ENCODE measurements around the gene CABP4. TPM values are rescaled to one million over a fixed set of nuclear protein-coding genes. Genes with fewer than 3 reads are reported as not detected.
A peak's percentile ranks its signal among the peaks of the same experiment; 100 is the strongest.

CABP4 gene
- total and polyA plus RNA-seq, 2 donors (not counting 1 experiment from before 2014, with no cell fraction given) = 3.2 to 5.2 TPM

DNA sequence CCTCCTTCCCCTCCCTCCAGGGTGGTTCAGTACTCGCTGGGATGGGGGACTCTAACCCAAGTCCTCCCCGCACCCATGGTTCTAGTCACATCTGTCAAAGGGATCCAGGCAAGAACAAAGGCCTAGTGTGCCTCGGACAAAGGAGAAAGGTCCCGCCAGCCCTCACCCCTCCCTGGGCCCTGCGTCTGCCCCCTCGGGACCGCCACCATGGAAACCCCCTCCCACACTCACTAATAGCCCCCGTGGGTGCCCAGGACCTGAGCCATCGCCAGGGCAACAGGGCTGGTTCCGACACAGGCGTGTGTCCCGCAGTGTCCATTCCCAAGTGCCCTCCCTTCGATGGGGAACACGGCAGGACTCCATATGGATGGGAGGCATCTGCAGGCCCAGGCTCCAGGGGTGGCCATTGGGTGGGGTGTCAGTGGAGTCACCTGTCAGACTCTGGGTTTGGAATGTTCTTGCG, 44.8 kb upstream of the CABP4 start:
- Histone ChIP-seq H3K27me3 (replicated peaks in 1 of 4; ENCODE audit: control extremely low read depth in 1 of 4, control insufficient read depth in 3 of 4, insufficient read depth in 4 of 4, low read length in 3 of 4) (no peaks in the 10 kb centered on the region), H3K27ac (ENCODE audit: low read length in 2 of 2) (peak overlapping the region; percentile 83 to 88), H3K9me3 (ENCODE audit: control extremely low read depth in 1 of 3, control insufficient read depth in 2 of 3, insufficient read depth in 1 of 3, low read length in 2 of 3) (peaks cover 0 to 2% (median 0%) of the 10 kb centered on the region in 3 donors), H3K4me3 (ENCODE audit: control extremely low read depth in 1 of 5, extremely low read depth in 1 of 5, insufficient read depth in 1 of 5, low read depth in 2 of 5, low read length in 4 of 5) (peak overlapping the region in 4 of 5 experiments; percentile 40 to 80 (median 56)), H4K20me1 (ENCODE audit: control insufficient read depth, insufficient read depth, low read length, poor library complexity, severe bottlenecking) (peaks cover 31% of the 10 kb centered on the region), H3K4me1 (ENCODE audit: control insufficient read depth in 2 of 2, insufficient read depth in 2 of 2, low read length in 2 of 2) (peaks cover 91 to 98% of the 10 kb centered on the region in 2 donors), H3K36me3 (replicated peaks in 1 of 2; ENCODE audit: control extremely low read depth in 1 of 2, control insufficient read depth in 1 of 2, extremely low read depth in 1 of 2, insufficient read depth in 2 of 2, low read length in 1 of 2) (peaks cover 0 to 42% of the 10 kb centered on the region in 2 experiments), H2AFZ (ENCODE audit: insufficient read depth, low read depth, low read length, poor library complexity, severe bottlenecking) (no peak overlapping the region), H3K4me2 (replicated peaks; ENCODE audit: low read depth, low read length, poor library complexity, severe bottlenecking) (peak overlapping the region; percentile 89), H3K9ac (ENCODE audit: low read length) (peak overlapping the region; percentile 73), H3K79me2 (ENCODE audit: control insufficient read depth, insufficient read depth, low read length) (peaks cover 50% of the 10 kb centered on the region)
- Mint-ChIP-seq H3K4me1 (peaks cover 86% of the 10 kb centered on the region), H3K27me3 (no peaks in the 10 kb centered on the region), H3K27ac (peak overlapping the region; percentile 100), H3K4me3 (peak overlapping the region; percentile 91), H3K9me3 (ENCODE audit: insufficient read depth) (no peaks in the 10 kb centered on the region)
- DNase-seq (no peak), ATAC-seq (ENCODE audit: low read depth) (no peak)
- 53% methylated on average over 4 of the region's 15 CpGs for WGBS (ENCODE audit: insufficient coverage)
- no peak for TF ChIP-seq CTCF (IDR thresholded peaks at IDR 0.05)
- intact Hi-C loops (cut with micrococcal nuclease) = no loop called here
- ChIA-PET CTCF (no interaction called here), POLR2A (interaction anchor here (1.3 to 4.8 kb wide), 5 partner anchors 7 to 55 kb away, joined by 4 to 79 read pairs (median 71); partner anchors contain the start of genes PPP1CA, PTPRCAP and TBC1D10C)

DNA sequence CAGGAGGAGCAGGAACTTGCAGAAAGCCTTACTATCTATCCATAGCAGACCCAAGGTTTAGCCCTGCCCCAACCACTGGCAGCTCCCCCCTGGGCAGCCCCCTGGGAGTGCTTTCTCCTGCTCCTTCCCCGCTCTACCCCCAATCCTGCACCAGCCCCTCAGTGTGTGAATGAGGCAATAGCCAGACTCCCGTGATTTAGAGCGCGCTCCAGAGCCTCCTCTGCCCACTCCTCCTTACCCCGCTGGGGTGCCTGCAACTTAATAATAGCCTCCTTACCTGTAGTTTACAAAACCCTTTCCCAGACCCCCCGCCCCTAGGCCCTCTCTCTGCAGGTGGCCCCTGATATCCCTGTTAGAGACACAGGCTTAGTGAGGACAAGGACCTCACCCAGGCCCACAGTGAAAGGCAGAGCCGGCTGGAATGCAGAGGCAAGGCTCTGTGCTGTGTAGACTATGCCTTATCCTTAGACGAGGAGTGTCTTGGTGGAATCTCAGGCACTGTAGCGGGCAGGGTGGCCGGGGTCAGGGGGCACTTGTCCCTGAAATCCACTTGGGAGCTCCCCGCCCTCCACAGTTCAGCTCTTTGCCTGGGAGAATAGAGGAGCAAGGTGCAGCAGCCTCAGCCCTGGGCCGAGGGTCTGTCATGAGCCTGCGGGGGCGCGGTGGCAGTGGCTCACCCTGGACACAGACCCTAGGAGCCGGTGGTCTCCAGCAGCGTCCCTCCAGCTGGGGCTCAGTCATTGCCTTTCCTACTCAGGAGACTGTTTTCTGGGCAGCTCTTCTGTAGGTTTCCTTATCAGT, 44.0 kb upstream of the CABP4 start:
- POLR2A ChIA-PET = interaction anchor here (0.8 to 4.8 kb wide), 7 partner anchors 8 to 58 kb away, joined by 4 to 79 read pairs (median 5); partner anchors contain the start of genes POLD4, PPP1CA, PTPRCAP and TBC1D10C
- H3K36me3 ChIP-seq (replicated peaks in 1 of 2; ENCODE audit: control extremely low read depth in 1 of 2, control insufficient read depth in 1 of 2, extremely low read depth in 1 of 2, insufficient read depth in 2 of 2, low read length in 1 of 2) = peaks cover 0 to 34% of the 10 kb centered on the region in 2 experiments
- Mint-ChIP-seq H3K4me3 (peak overlapping the region; percentile 91), H3K27ac (peak overlapping the region; percentile 100), H3K4me1 (peaks cover 84% of the 10 kb centered on the region), H3K9me3 (ENCODE audit: insufficient read depth) (no peaks in the 10 kb centered on the region), H3K27me3 (no peaks in the 10 kb centered on the region)
- peaks cover 89 to 95% of the 10 kb centered on the region in 2 donors for H3K4me1 ChIP-seq (ENCODE audit: control insufficient read depth in 2 of 2, insufficient read depth in 2 of 2, low read length in 2 of 2)
- H4K20me1 ChIP-seq (ENCODE audit: control insufficient read depth, insufficient read depth, low read length, poor library complexity, severe bottlenecking) = peaks cover 23% of the 10 kb centered on the region
- H3K79me2 ChIP-seq (ENCODE audit: control insufficient read depth, insufficient read depth, low read length) = peaks cover 42% of the 10 kb centered on the region
- peak overlapping the region in 1 of 5 experiments; percentile 24 for H3K4me3 ChIP-seq (ENCODE audit: control extremely low read depth in 1 of 5, extremely low read depth in 1 of 5, insufficient read depth in 1 of 5, low read depth in 2 of 5, low read length in 4 of 5)
- intact Hi-C loops (cut with micrococcal nuclease) = no loop called here
- DNase-seq (no peak), ATAC-seq (ENCODE audit: low read depth) (no peak)
- no peaks in the 10 kb centered on the region for H3K27me3 ChIP-seq (replicated peaks in 1 of 4; ENCODE audit: control extremely low read depth in 1 of 4, control insufficient read depth in 3 of 4, insufficient read depth in 4 of 4, low read length in 3 of 4)
- peaks cover 0 to 2% (median 0%) of the 10 kb centered on the region in 3 donors for H3K9me3 ChIP-seq (ENCODE audit: control extremely low read depth in 1 of 3, control insufficient read depth in 2 of 3, insufficient read depth in 1 of 3, low read length in 2 of 3)
- TF ChIP-seq EZH2 (IDR thresholded peaks at IDR 0.05; ENCODE audit: borderline replicate concordance, insufficient read depth, low read depth, low read length, poor library complexity, severe bottlenecking) (no peak), CTCF (IDR thresholded peaks at IDR 0.05) (no peak)
- peak overlapping the region; percentile 24 for H3K9ac ChIP-seq (ENCODE audit: low read length)
- peak overlapping the region; percentile 49 to 88 for H3K27ac ChIP-seq (ENCODE audit: low read length in 2 of 2)
- peak overlapping the region; percentile 89 for H3K4me2 ChIP-seq (replicated peaks; ENCODE audit: low read depth, low read length, poor library complexity, severe bottlenecking)
- WGBS (ENCODE audit: insufficient coverage) = 86% methylated on average over 17 of the region's 17 CpGs
- no peak overlapping the region for H2AFZ ChIP-seq (ENCODE audit: insufficient read depth, low read depth, low read length, poor library complexity, severe bottlenecking)
- CTCF ChIA-PET = interaction anchor here (0.9 to 3.8 kb wide), 2 partner anchors 8 to 28 kb away, joined by 3 to 48 read pairs; partner anchors contain the start of genes PPP1CA and TBC1D10C

Data from B cell (primary cell).